Naive thymus-derived CD4-positive, alpha-beta T cell (primary cell): Measurements from ENCODE around the gene CLIP2. TPM values are rescaled to one million over a fixed set of nuclear protein-coding genes. Genes with fewer than 3 reads are reported as not detected.
"Not testable (repeated sequence)": the region's sequence is repeated elsewhere in the genome, so short reads cannot be mapped to it uniquely, and the experiment has no call there.

ENCODE experiments used
- ATAC-seq: fragments of 150-1000 bp; cut with Tn5 transposase; 2 replicates; pipeline ENCODE4 v1.10.0; 2021; ENCODE audit warnings: mild to moderate bottlenecking, moderate library complexity
- CTCF ChIA-PET: fragments of 350-600 bp; sonication (Branson Sonifier 250); formaldehyde crosslinking; loops from one replicate; lab custom pipeline; 2021; ENCODE audit warnings: antibody characterized with exemption; lab: Charles Lee
- POLR2A ChIA-PET: fragments of 350-600 bp; sonication (Branson Sonifier 250); formaldehyde crosslinking; loops from one replicate; lab custom pipeline; 2021; ENCODE audit warnings: antibody characterized with exemption, inconsistent platforms; lab: Charles Lee
- DNase-seq, 9 donors: peaks; one replicate each; pipeline versions ENCODE4 v3.0.0 to v3.0.0-alpha.2; 2020 to 2022; ENCODE audit warnings: mixed read lengths in 1 of 9
- H3K27ac ChIP-seq: one replicate; pipeline ENCODE4 v1.7.0; 2013; ENCODE audit warnings: mild to moderate bottlenecking, low read depth, low read length, moderate library complexity
- H3K27me3 ChIP-seq, 2 donors: one replicate each; pipeline ENCODE4 v1.7.0; 2013; ENCODE audit warnings: low read length in 2 of 2, mild to moderate bottlenecking in 2 of 2, moderate library complexity in 2 of 2; ENCODE audit not compliant: control insufficient read depth in 2 of 2, insufficient read depth in 2 of 2
- H3K36me3 ChIP-seq, 3 experiments: 1 replicate in 2 of 3; 2 replicates in 1 of 3; pipeline ENCODE4 v1.7.0; 2013; ENCODE audit warnings: low read length in 3 of 3, mild to moderate bottlenecking in 3 of 3, moderate library complexity in 1 of 3; ENCODE audit not compliant: insufficient read depth in 3 of 3, control insufficient read depth in 2 of 3
- H3K4me1 ChIP-seq, 2 donors: one replicate each; pipeline ENCODE4 v1.7.0; 2013; ENCODE audit warnings: low read length in 2 of 2, mild to moderate bottlenecking in 2 of 2, moderate library complexity in 1 of 2; ENCODE audit not compliant: control insufficient read depth in 2 of 2, insufficient read depth in 2 of 2
- H3K4me3 ChIP-seq: 2 replicates; pipeline ENCODE4 v1.7.0; 2013; ENCODE audit warnings: mild to moderate bottlenecking, low read length
- H3K9me3 ChIP-seq, 3 experiments: 1 replicate in 2 of 3; 2 replicates in 1 of 3; pipeline ENCODE4 v1.7.0; 2013; ENCODE audit warnings: low read length in 3 of 3; ENCODE audit not compliant: control insufficient read depth in 2 of 3
- H3K27ac Mint-ChIP-seq, 9 donors: one replicate each; pipeline ENCODE4 v1.8.0; 2020 to 2022; ENCODE audit warnings: mixed read lengths in 9 of 9, mild to moderate bottlenecking in 8 of 9, moderate library complexity in 5 of 9, inconsistent platforms in 2 of 9
- H3K27me3 Mint-ChIP-seq, 5 donors: one replicate each; pipeline ENCODE4 v1.8.0; 2021 to 2022; ENCODE audit warnings: mixed read lengths in 5 of 5, mild to moderate bottlenecking in 1 of 5
- H3K36me3 Mint-ChIP-seq, 5 donors: one replicate each; pipeline ENCODE4 v1.8.0; 2020 to 2022; ENCODE audit warnings: mixed read lengths in 5 of 5, mild to moderate bottlenecking in 3 of 5, inconsistent platforms in 1 of 5
- H3K4me1 Mint-ChIP-seq, 7 donors: one replicate each; pipeline ENCODE4 v1.8.0; 2020 to 2022; ENCODE audit warnings: mixed read lengths in 7 of 7, mild to moderate bottlenecking in 3 of 7, inconsistent platforms in 1 of 7
- H3K4me3 Mint-ChIP-seq, 10 donors: one replicate each; pipeline ENCODE4 v1.8.0; 2020 to 2022; ENCODE audit warnings: mild to moderate bottlenecking in 10 of 10, mixed read lengths in 10 of 10, moderate library complexity in 6 of 10, inconsistent platforms in 2 of 10
- H3K9me3 Mint-ChIP-seq, 11 donors: one replicate each; pipeline ENCODE4 v1.8.0; 2020 to 2022; ENCODE audit warnings: mixed read lengths in 11 of 11, mild to moderate bottlenecking in 4 of 11, inconsistent platforms in 1 of 11, moderate library complexity in 1 of 11
- intact Hi-C, 2 donors: fragments of 100-400 bp; cut with micrococcal nuclease; formaldehyde crosslinking; loops; one replicate each; pipeline ENCODE4 v1.15.1; 2023
- polyA plus RNA-seq, 2 donors: library from polyadenylated mRNA; unstranded; fragments of 300-500 nt; fragmentation: Illumina TruSeq; gene quantifications; one replicate each; pipeline ENCODE4 v1.2.3, GENCODE V29; 2021
- total RNA-seq, 6 experiments: library from RNA in 5 of 6; stranded (reverse) in 5 of 6; gene quantifications; 1 replicate in 5 of 6; 2 replicates in 1 of 6; pipeline ENCODE4 v1.2.3 and lab custom pipeline; 2021 to 2026

Gene CLIP2
- total and polyA plus RNA-seq, 7 experiments from 2014 or later: 0.02 to 11.4 (median 2.9) TPM

DNA sequence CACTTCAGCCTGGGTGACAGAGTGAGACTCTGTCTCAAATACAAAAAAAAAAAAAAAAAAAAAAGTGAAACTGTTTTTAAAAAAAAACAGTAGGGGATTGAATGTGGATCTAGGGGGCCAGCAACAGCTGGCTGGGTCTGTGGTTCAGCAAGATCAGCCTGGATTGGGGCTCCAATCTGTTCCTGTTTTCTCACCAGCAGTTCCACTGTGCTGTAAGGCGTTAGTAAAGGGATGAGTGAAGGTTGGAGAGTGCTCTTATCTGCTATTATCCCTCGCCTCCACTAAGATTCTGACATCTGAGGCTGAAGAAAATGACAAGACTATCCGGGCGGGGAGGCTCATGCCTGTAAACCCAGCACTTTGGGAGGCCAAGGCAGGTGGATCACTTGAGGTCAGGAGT lies 122.8 kb downstream of the CLIP2 start:
- ChIA-PET POLR2A (no interaction called here), CTCF (interaction anchor here (0.6 kb wide), 1 partner anchor 1310 kb away, joined by 3 read pairs; no protein-coding TSS in a partner anchor)
- Histone ChIP-seq H3K4me3 (no peak overlapping the region), H3K9me3 (no peaks in the 10 kb centered on the region), H3K36me3 (no peaks in the 10 kb centered on the region), H3K27me3 (no peaks in the 10 kb centered on the region), H3K27ac (no peak overlapping the region), H3K4me1 (no peaks in the 10 kb centered on the region)
- no peak overlapping the region for H3K4me3 Mint-ChIP-seq
- peaks cover 0 to 2% (median 0%) of the 10 kb centered on the region in 7 donors for H3K4me1 Mint-ChIP-seq
- H3K36me3 Mint-ChIP-seq: no peaks in the 10 kb centered on the region
- H3K27ac Mint-ChIP-seq: peak overlapping the region in 1 of 9 donors; percentile 31
- intact Hi-C loops: loop anchor here (10.0 kb wide), 2 partner anchors 57 to 453 kb away; no protein-coding TSS in a partner anchor
- no peaks in the 10 kb centered on the region for H3K9me3 Mint-ChIP-seq
- DNase-seq: no peak
- H3K27me3 Mint-ChIP-seq: peaks cover 0 to 2% (median 0%) of the 10 kb centered on the region in 5 donors
- ATAC-seq: no peak

- no peak overlapping the region for H3K4me3 Mint-ChIP-seq
- H3K27me3 Mint-ChIP-seq: peaks cover 0 to 2% (median 0%) of the 10 kb centered on the region in 5 donors
- Histone ChIP-seq H3K36me3 (no peaks in the 10 kb centered on the region), H3K4me3 (no peak overlapping the region), H3K27ac (no peak overlapping the region), H3K9me3 (no peaks in the 10 kb centered on the region), H3K27me3 (no peaks in the 10 kb centered on the region), H3K4me1 (no peaks in the 10 kb centered on the region)
- ATAC-seq (no peak), DNase-seq (no peak)
- no peaks in the 10 kb centered on the region for H3K9me3 Mint-ChIP-seq
- peaks cover 0 to 2% (median 0%) of the 10 kb centered on the region in 7 donors for H3K4me1 Mint-ChIP-seq
- peak overlapping the region in 1 of 9 donors; percentile 20 for H3K27ac Mint-ChIP-seq
- H3K36me3 Mint-ChIP-seq: no peaks in the 10 kb centered on the region
- POLR2A ChIA-PET: no interaction called here
- intact Hi-C loops: loop anchor here (10.0 kb wide), 2 partner anchors 58 to 452 kb away; no protein-coding TSS in a partner anchor
- CTCF ChIA-PET: interaction anchor here (0.6 kb wide), 3 partner anchors 12 to 1310 kb away, joined by 3 to 5 read pairs (median 3); no protein-coding TSS in a partner anchor
Measured at GRCh38 chr7:74412603-74413002, 123.4 kb downstream of the CLIP2 start.

GRCh38 chr7:74414595-74415333 lies 125.6 kb downstream of the CLIP2 start:
- CTCF ChIA-PET: interaction anchor here (0.6 to 1.0 kb wide), 2 partner anchors 14 to 15 kb away, joined by 3 to 8 read pairs; no protein-coding TSS in a partner anchor
- H3K9me3 Mint-ChIP-seq, H3K27me3 Mint-ChIP-seq, H3K4me3 Mint-ChIP-seq, H3K36me3 ChIP-seq, POLR2A ChIA-PET, H3K9me3 ChIP-seq, H3K27me3 ChIP-seq, H3K27ac ChIP-seq, H3K4me1 Mint-ChIP-seq, DNase-seq, H3K36me3 Mint-ChIP-seq, H3K4me3 ChIP-seq, H3K4me1 ChIP-seq, ATAC-seq, H3K27ac Mint-ChIP-seq: not testable (repeated sequence)
- intact Hi-C loops: loop anchor here (5.0 to 10.0 kb wide), 5 partner anchors 60 to 450 kb away; no protein-coding TSS in a partner anchor

DNA sequence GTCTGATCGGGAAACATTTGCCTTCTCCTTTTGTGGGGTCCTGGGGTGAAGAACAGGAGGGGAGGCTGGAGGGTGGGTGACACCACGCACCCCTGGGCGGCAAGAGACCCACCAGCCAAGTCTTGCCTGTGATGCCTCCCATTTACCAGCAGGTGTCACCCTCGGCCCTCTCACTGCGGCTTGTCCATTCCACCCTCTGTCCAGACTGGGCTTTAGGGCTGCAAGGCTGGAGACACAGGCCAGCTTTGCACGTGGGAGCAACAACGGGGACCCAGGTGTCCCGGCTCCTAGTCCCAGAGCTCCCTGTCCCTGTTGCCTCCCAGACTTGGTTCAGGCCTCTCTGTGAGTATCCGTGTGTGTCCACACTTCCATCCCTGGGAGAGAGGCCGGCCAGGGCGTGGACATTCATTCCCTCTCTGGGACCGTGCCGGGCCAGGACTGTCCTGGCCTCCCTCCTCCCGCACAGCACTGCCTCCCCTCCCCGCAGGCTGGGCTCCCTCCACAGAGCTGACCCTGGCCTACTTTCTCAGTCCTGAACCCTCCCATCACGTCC lies 128.3 kb downstream of the CLIP2 start:
- Histone ChIP-seq H3K4me1 (no peaks in the 10 kb centered on the region), H3K27me3 (no peaks in the 10 kb centered on the region), H3K27ac (no peak overlapping the region), H3K36me3 (no peaks in the 10 kb centered on the region), H3K9me3 (no peaks in the 10 kb centered on the region), H3K4me3 (no peak overlapping the region)
- Mint-ChIP-seq H3K36me3 (no peaks in the 10 kb centered on the region), H3K4me1 (peaks cover 0 to 2% (median 0%) of the 10 kb centered on the region in 7 donors), H3K27ac (no peak overlapping the region), H3K27me3 (no peaks in the 10 kb centered on the region), H3K4me3 (no peak overlapping the region), H3K9me3 (no peaks in the 10 kb centered on the region)
- DNase-seq (peak in 8 of 9 donors; percentile 12 to 66 (median 45)), ATAC-seq (peak; percentile 80)
- CTCF ChIA-PET: interaction anchor here (0.6 to 2.6 kb wide), 6 partner anchors 20 to 149 kb away, joined by 3 to 20 read pairs (median 4); no protein-coding TSS in a partner anchor
- POLR2A ChIA-PET: interaction anchor here (0.6 kb wide), 1 partner anchor 20 kb away, joined by 5 read pairs; no protein-coding TSS in a partner anchor
- intact Hi-C loops: loop anchor here (1.0 to 10.0 kb wide), 10 partner anchors 32 to 629 kb away; no protein-coding TSS in a partner anchor

DNA sequence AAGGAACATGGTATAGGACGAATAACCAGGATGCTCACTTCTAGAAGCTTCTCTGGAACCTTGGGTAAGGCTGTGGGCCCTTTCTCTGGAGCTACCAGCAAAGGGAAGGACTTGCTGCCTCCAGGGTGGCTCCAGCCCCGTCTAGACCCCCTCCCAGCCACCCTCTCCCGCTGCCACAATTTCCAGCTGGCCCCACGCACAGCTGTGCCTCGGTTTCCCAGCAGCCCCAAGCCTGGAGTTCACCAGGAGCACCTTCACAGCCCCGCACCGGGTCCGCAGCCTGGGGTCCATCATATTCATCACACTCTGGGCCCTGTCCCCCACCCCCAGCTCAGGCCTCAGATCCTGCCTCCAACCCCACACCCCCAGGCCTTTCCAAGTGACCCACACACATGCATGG lies 128.9 kb downstream of the CLIP2 start:
- Mint-ChIP-seq H3K36me3 (no peaks in the 10 kb centered on the region), H3K27me3 (no peaks in the 10 kb centered on the region), H3K9me3 (no peaks in the 10 kb centered on the region), H3K4me1 (peaks cover 0 to 2% (median 0%) of the 10 kb centered on the region in 7 donors), H3K27ac (no peak overlapping the region), H3K4me3 (no peak overlapping the region)
- ChIA-PET CTCF (interaction anchor here (0.6 to 2.6 kb wide), 6 partner anchors 19 to 149 kb away, joined by 3 to 20 read pairs (median 4); no protein-coding TSS in a partner anchor), POLR2A (interaction anchor here (0.6 kb wide), 1 partner anchor 19 kb away, joined by 5 read pairs; no protein-coding TSS in a partner anchor)
- no peaks in the 10 kb centered on the region for H3K36me3 ChIP-seq
- intact Hi-C loops: loop anchor here (5.0 to 10.0 kb wide), 5 partner anchors 63 to 447 kb away; no protein-coding TSS in a partner anchor
- ATAC-seq: no peak
- H3K27ac ChIP-seq: no peak overlapping the region
- no peak overlapping the region for H3K4me3 ChIP-seq
- no peaks in the 10 kb centered on the region for H3K27me3 ChIP-seq
- H3K9me3 ChIP-seq: no peaks in the 10 kb centered on the region
- DNase-seq: no peak
- H3K4me1 ChIP-seq: no peaks in the 10 kb centered on the region

DNA sequence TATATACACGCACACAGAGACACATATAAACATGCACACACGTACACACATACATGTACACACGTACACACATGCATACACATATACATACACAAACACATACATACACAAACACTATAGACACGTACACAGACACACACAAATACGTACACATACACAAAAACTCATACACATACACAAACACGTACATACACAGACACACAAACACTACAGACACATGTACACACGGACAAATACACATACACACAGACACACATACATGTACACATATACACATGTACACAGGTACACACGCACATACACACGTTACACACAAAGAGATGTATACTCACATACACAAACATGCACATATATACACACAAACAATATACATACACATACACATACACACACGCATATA lies 129.3 kb downstream of the CLIP2 start:
- CTCF ChIA-PET: interaction anchor here (0.8 to 2.6 kb wide), 4 partner anchors 28 to 148 kb away, joined by 3 to 20 read pairs (median 6); no protein-coding TSS in a partner anchor
- peaks cover 0 to 2% (median 0%) of the 10 kb centered on the region in 7 donors for H3K4me1 Mint-ChIP-seq
- Histone ChIP-seq H3K36me3 (no peaks in the 10 kb centered on the region), H3K27ac (no peak overlapping the region), H3K27me3 (no peaks in the 10 kb centered on the region), H3K4me3 (no peak overlapping the region), H3K9me3 (no peaks in the 10 kb centered on the region), H3K4me1 (no peaks in the 10 kb centered on the region)
- POLR2A ChIA-PET: no interaction called here
- no peak overlapping the region for H3K4me3 Mint-ChIP-seq
- no peaks in the 10 kb centered on the region for H3K27me3 Mint-ChIP-seq
- H3K36me3 Mint-ChIP-seq: no peaks in the 10 kb centered on the region
- no peaks in the 10 kb centered on the region for H3K9me3 Mint-ChIP-seq
- DNase-seq (no peak), ATAC-seq (no peak)
- intact Hi-C loops: loop anchor here (5.0 to 10.0 kb wide), 5 partner anchors 64 to 446 kb away; no protein-coding TSS in a partner anchor
- no peak overlapping the region for H3K27ac Mint-ChIP-seq
